ENCODE data around the gene SDR42E2. TPM values are rescaled to one million over a fixed set of nuclear protein-coding genes. Genes with fewer than 3 reads are reported as not detected.

Gene SDR42E2
- total and polyA plus RNA-seq, 2 donors (not counting 3 experiments of a cell fraction or from before 2014, with no cell fraction given): 0.03 to 0.13 TPM

GRCh38 chr16:22235839-22236745 lies 73.8 kb downstream of the SDR42E2 start:
- Histone ChIP-seq H3K36me3 (ENCODE audit: control insufficient read depth in 2 of 2, extremely low read depth in 1 of 2, insufficient read depth in 2 of 2, low read length in 2 of 2) (peaks cover 2 to 4% of the 10 kb centered on the region in 2 experiments), H3K27me3 (ENCODE audit: control insufficient read depth in 2 of 2, insufficient read depth in 2 of 2, low read length in 2 of 2) (no peaks in the 10 kb centered on the region), H4K20me1 (replicated peaks; ENCODE audit: control insufficient read depth, extremely low read depth, insufficient read depth, low read length) (no peaks in the 10 kb centered on the region), H3K9me1 (replicated peaks; ENCODE audit: control insufficient read depth, extremely low read depth, insufficient read depth, low read length) (peaks cover 2% of the 10 kb centered on the region), H3K4me3 (replicated peaks in 1 of 3; ENCODE audit: insufficient read depth in 1 of 3, low read depth in 1 of 3, low read length in 3 of 3) (no peak overlapping the region), H3K9me3 (replicated peaks; ENCODE audit: control insufficient read depth, insufficient read depth, low read length) (no peaks in the 10 kb centered on the region), H3K4me1 (ENCODE audit: control insufficient read depth, extremely low read depth, insufficient read depth, low read length) (no peaks in the 10 kb centered on the region), H3K4me2 (ENCODE audit: insufficient read depth, low read length) (no peak overlapping the region), H2AFZ (ENCODE audit: low read depth, low read length) (no peak overlapping the region), H3K9ac (replicated peaks; ENCODE audit: extremely low read depth, insufficient read depth, low read length) (no peak overlapping the region), H3K79me2 (ENCODE audit: control insufficient read depth, insufficient read depth, low read length) (no peaks in the 10 kb centered on the region), H3K27ac (ENCODE audit: insufficient read depth, low read depth, low read length) (no peak overlapping the region)
- FAIRE-seq (no peak), DNase-seq (ENCODE audit: low read depth, low spot score) (peak; percentile 13)
- dilution Hi-C loops (cut with MboI; ENCODE audit: extremely low pct_ligation_motif_present, low sequenced_read_pairs) (no loop called here), intact Hi-C loops (cut with micrococcal nuclease) (no loop called here)
- no TSS peak for BruUV-seq (replicated peaks)
- CTCF ChIA-PET: no interaction called here
- TF ChIP-seq POLR2AphosphoS5 (IDR thresholded peaks at IDR 0.05; ENCODE audit: insufficient read depth, low read depth, low read length): no peak
- no peak for TF ChIP-seq MAX (IDR thresholded peaks at IDR 0.05; ENCODE audit: insufficient read depth, insufficient read length)
- TF ChIP-seq MYC (IDR thresholded peaks at IDR 0.05; ENCODE audit: low read depth, low read length): no peak
- no peak for TF ChIP-seq POLR2A (IDR thresholded peaks at IDR 0.05; ENCODE audit: low read depth, low read length)
- TF ChIP-seq FOS (IDR thresholded peaks at IDR 0.05; ENCODE audit: borderline replicate concordance, insufficient read depth, low read length): no peak
- no peak for TF ChIP-seq CTCF (IDR thresholded peaks at IDR 0.05; ENCODE audit: extremely low read depth in 1 of 2, insufficient read depth in 1 of 2, low read depth in 1 of 2, low read length in 2 of 2)
- TF ChIP-seq JUN (IDR thresholded peaks at IDR 0.05; ENCODE audit: borderline replicate concordance, insufficient read depth, insufficient read length, low read depth): no peak
- no peak for TF ChIP-seq EZH2 (IDR thresholded peaks at IDR 0.05; ENCODE audit: borderline replicate concordance, low read depth, low read length, severe bottlenecking)
- TF ChIP-seq GATA2 (IDR thresholded peaks at IDR 0.05; ENCODE audit: insufficient read depth, insufficient read length, low read depth, low read length): no peak
- POLR2A ChIA-PET: no interaction called here
